ENCODE measurements around the gene SEMA6C.

SEMA6C gene

GRCh38 chr1:151165281-151165737 lies 18.9 kb upstream of the SEMA6C start:
- TF ChIP-seq CTCF (IDR thresholded peaks at IDR 0.05; ENCODE audit: low read depth, low read length, missing control alignments): no peak
- Histone ChIP-seq H3K27ac (peak overlapping the region; percentile 27), H3K4me3 (ENCODE audit: low read depth, low read length) (peak overlapping the region; percentile 95), H3K27me3 (replicated peaks) (no peaks in the 10 kb centered on the region), H3K36me3 (replicated peaks) (peaks cover 16% of the 10 kb centered on the region)
- peak; percentile 25 for DNase-seq
- in situ Hi-C loops (cut with HindIII; ENCODE audit: low pct_ligation_motif_present, low sequenced_read_pairs): no loop called here

GRCh38 chr1:151164732-151165280 lies 18.4 kb upstream of the SEMA6C start:
- no peak for TF ChIP-seq CTCF (IDR thresholded peaks at IDR 0.05; ENCODE audit: low read depth, low read length, missing control alignments)
- H3K27me3 ChIP-seq (replicated peaks): no peaks in the 10 kb centered on the region
- no peak for DNase-seq
- peaks cover 17% of the 10 kb centered on the region for H3K36me3 ChIP-seq (replicated peaks)
- in situ Hi-C loops (cut with HindIII; ENCODE audit: low pct_ligation_motif_present, low sequenced_read_pairs): no loop called here
- peak overlapping the region; percentile 95 for H3K4me3 ChIP-seq (ENCODE audit: low read depth, low read length)
- peak overlapping the region; percentile 27 for H3K27ac ChIP-seq

GRCh38 chr1:151159373-151159772 lies 12.9 kb upstream of the SEMA6C start:
- in situ Hi-C loops (cut with HindIII; ENCODE audit: low pct_ligation_motif_present, low sequenced_read_pairs): no loop called here
- Histone ChIP-seq H3K4me3 (ENCODE audit: low read depth, low read length) (no peak overlapping the region), H3K27me3 (replicated peaks) (no peaks in the 10 kb centered on the region), H3K36me3 (replicated peaks) (peaks cover 15% of the 10 kb centered on the region), H3K27ac (no peak overlapping the region)
- DNase-seq: no peak
- TF ChIP-seq CTCF (IDR thresholded peaks at IDR 0.05; ENCODE audit: low read depth, low read length, missing control alignments): no peak

GRCh38 chr1:151158751-151159251 lies 12.4 kb upstream of the SEMA6C start:
- Histone ChIP-seq H3K27ac (no peak overlapping the region), H3K4me3 (ENCODE audit: low read depth, low read length) (no peak overlapping the region), H3K27me3 (replicated peaks) (no peaks in the 10 kb centered on the region), H3K36me3 (replicated peaks) (peaks cover 15% of the 10 kb centered on the region)
- no peak for TF ChIP-seq CTCF (IDR thresholded peaks at IDR 0.05; ENCODE audit: low read depth, low read length, missing control alignments)
- in situ Hi-C loops (cut with HindIII; ENCODE audit: low pct_ligation_motif_present, low sequenced_read_pairs): no loop called here
- no peak for DNase-seq

- H3K36me3 ChIP-seq (replicated peaks): peaks cover 15% of the 10 kb centered on the region
- TF ChIP-seq CTCF (IDR thresholded peaks at IDR 0.05; ENCODE audit: low read depth, low read length, missing control alignments): no peak
- H3K27ac ChIP-seq: no peak overlapping the region
- H3K27me3 ChIP-seq (replicated peaks): no peaks in the 10 kb centered on the region
- DNase-seq: no peak
- in situ Hi-C loops (cut with HindIII; ENCODE audit: low pct_ligation_motif_present, low sequenced_read_pairs): no loop called here
- H3K4me3 ChIP-seq (ENCODE audit: low read depth, low read length): no peak overlapping the region
Observed at GRCh38 chr1:151158326-151158725, 11.9 kb upstream of the SEMA6C start.

GRCh38 chr1:151157067-151157531 lies 10.7 kb upstream of the SEMA6C start:
- H3K27ac ChIP-seq: no peak overlapping the region
- H3K4me3 ChIP-seq (ENCODE audit: low read depth, low read length): no peak overlapping the region
- no peak for DNase-seq
- peaks cover 15% of the 10 kb centered on the region for H3K36me3 ChIP-seq (replicated peaks)
- no peaks in the 10 kb centered on the region for H3K27me3 ChIP-seq (replicated peaks)
- no peak for TF ChIP-seq CTCF (IDR thresholded peaks at IDR 0.05; ENCODE audit: low read depth, low read length, missing control alignments)
- in situ Hi-C loops (cut with HindIII; ENCODE audit: low pct_ligation_motif_present, low sequenced_read_pairs): no loop called here
